Psoas muscle (tissue), 8 donors: ENCODE measurements around the gene SYCE1L. TPM values are rescaled to one million over a fixed set of nuclear protein-coding genes. Genes with fewer than 3 reads are reported as not detected.
A peak's percentile ranks its signal among the peaks of the same experiment; 100 is the strongest.

ENCODE experiments used
- ATAC-seq, 4 donors: fragments of 200-7000 bp; cut with Tn5 transposase; one replicate each; pipeline ENCODE4 v1.9.1; 2020; ENCODE audit warnings: moderate library complexity in 3 of 4, mild to moderate bottlenecking in 2 of 4
- DNase-seq, 2 donors: peaks; one replicate each; pipeline ENCODE4 v3.0.0-alpha.2; 2020
- H3K27ac ChIP-seq: fragments of 200-600 bp; one replicate; pipeline ENCODE4 v1.8.0; 2022
- H3K27me3 ChIP-seq, 3 donors: fragments of 200-600 bp in 1 of 3; one replicate each; pipeline versions ENCODE4 v1.6.1 to v1.8.0; 2013 to 2022; ENCODE audit warnings: low read length in 2 of 3, mild to moderate bottlenecking in 2 of 3, moderate library complexity in 1 of 3; ENCODE audit not compliant: insufficient read depth in 3 of 3
- H3K36me3 ChIP-seq, 2 donors: fragments of 200-600 bp in 1 of 2; one replicate each; pipeline versions ENCODE4 v1.6.1 to v1.8.0; 2013 to 2022; ENCODE audit warnings: low read depth in 1 of 2, mild to moderate bottlenecking in 1 of 2, moderate library complexity in 1 of 2; ENCODE audit not compliant: insufficient read depth in 1 of 2
- H3K4me1 ChIP-seq: fragments of 200-600 bp; one replicate; pipeline ENCODE4 v1.8.0; 2022
- H3K4me3 ChIP-seq: fragments of 200-600 bp; one replicate; pipeline ENCODE4 v1.8.0; 2022; ENCODE audit warnings: mild to moderate bottlenecking
- H3K9me3 ChIP-seq: fragments of 200-600 bp; one replicate; pipeline ENCODE4 v1.8.0; 2022
- CTCF ChIP-seq: fragments of 200-600 bp; IDR thresholded peaks from one replicate; pipeline ENCODE4 v1.8.0; 2022; ENCODE audit warnings: antibody characterized with exemption
- WGBS, 3 donors: extraction: QIAGEN DNeasy Blood & Tissue Kit; methylation state at CpG; one replicate each; pipeline versions ENCODE4 v1.1.6 to v1.1.7; 2013; 5-methylcytosine and 5-hydroxymethylcytosine counted together
- intact Hi-C, 2 donors: fragments of 100-400 bp; cut with DNase I; formaldehyde crosslinking; loops; one replicate each; pipeline versions ENCODE4 v1.11.0 to v1.14.2; 2022
- polyA plus RNA-seq, 3 donors: library from polyadenylated mRNA; stranded (reverse); fragments of 200-250 nt; gene quantifications; one replicate each; pipeline ENCODE4 v1.2.3, GENCODE V29; 2013
- total RNA-seq, 4 donors: library from RNA; stranded (reverse); fragmentation: NEBNext Ultra II Directional in 2 of 4; extraction: Animal tissue kit (Norgen Biotek cat#: 25700) in 2 of 4; gene quantifications; one replicate each; pipeline versions ENCODE4 v1.2.1 to v1.2.4, GENCODE V29; 2021 to 2023
- donor health status: healthy with polysubstance abuse.
- donor health status: DM: no; HTN: no; CAD: no; lungs with moderate emphysema.
- donor health status: Bipolar disorder and iron deficiency.
- donor health status: healthy.
- donor health status: DM: yes; HTN: yes; CAD: no.
- donor health status: DM: no; HTN: no; CAD: no.
- donor health status: DM: no; HTN: no; CAD: no.
- donor health status: DM: yes; HTN: yes; CAD: no.

The SYCE1L gene
- total and polyA plus RNA-seq, 7 donors: 0.17 to 1.2 (median 0.22) TPM; not detected in 3

GRCh38 chr16:77190478-77191258 lies 8.5 kb upstream of the SYCE1L start, which contains the start of gene MON1B:
MON1B (plus strand) TSS chr16:77191190; CDS start chr16:77191486, 296 bp downstream.
- Histone ChIP-seq H3K4me3 (peak within 1 kb of the TSS; percentile 99), H3K4me1 (peaks cover 8% of the 10 kb centered on the region), H3K27me3 (no peaks in the 10 kb centered on the region), H3K9me3 (no peaks in the 10 kb centered on the region), H3K27ac (peak within 1 kb of the TSS; percentile 98), H3K36me3 (peaks cover 4 to 25% of the 10 kb centered on the region in 2 donors)
- DNase-seq (peak; percentile 97 to 99), ATAC-seq (peak; percentile 98 to 99 (median 99))
- intact Hi-C loops: loop anchor here in 1 of 2 donors (2.0 kb wide), 1 partner anchor 20 kb away; no protein-coding TSS in a partner anchor
- 0 to 1% (median 0%) methylated on average over 62 to 63 of the region's 63 CpGs for WGBS, 3 donors
- TF ChIP-seq CTCF: peak; percentile 21

GRCh38 chr16:77191259-77191969 lies 7.8 kb upstream of the SYCE1L start:
- ATAC-seq: peak in 1 of 4 donors; percentile 7
- peak overlapping the region; percentile 99 for H3K4me3 ChIP-seq
- H3K27me3 ChIP-seq: no peaks in the 10 kb centered on the region
- H3K4me1 ChIP-seq: peaks cover 8% of the 10 kb centered on the region
- intact Hi-C loops: loop anchor here in 1 of 2 donors (2.0 kb wide), 1 partner anchor 19 kb away; no protein-coding TSS in a partner anchor
- WGBS, 3 donors: 5% methylated on average over 24 of the region's 24 CpGs
- peak; percentile 36 to 64 for DNase-seq
- peaks cover 4 to 33% of the 10 kb centered on the region in 2 donors for H3K36me3 ChIP-seq
- H3K27ac ChIP-seq: peak overlapping the region; percentile 98
- TF ChIP-seq CTCF: peak; percentile 2
- no peaks in the 10 kb centered on the region for H3K9me3 ChIP-seq

GRCh38 chr16:77193377-77193776 lies 5.8 kb upstream of the SYCE1L start:
- Histone ChIP-seq H3K9me3 (no peaks in the 10 kb centered on the region), H3K36me3 (peaks cover 4 to 52% of the 10 kb centered on the region in 2 donors), H3K4me3 (no peak overlapping the region), H3K27me3 (no peaks in the 10 kb centered on the region), H3K27ac (no peak overlapping the region), H3K4me1 (peaks cover 8% of the 10 kb centered on the region)
- intact Hi-C loops: no loop called here
- TF ChIP-seq CTCF: no peak
- ATAC-seq (no peak), DNase-seq (no peak)
- 97 to 98% (median 97%) methylated on average over 13 of the region's 13 CpGs for WGBS, 3 donors

GRCh38 chr16:77194295-77195231 lies 4.6 kb upstream of the SYCE1L start:
- DNase-seq (no peak), ATAC-seq (no peak)
- H3K9me3 ChIP-seq: no peaks in the 10 kb centered on the region
- peaks cover 5 to 64% of the 10 kb centered on the region in 2 donors for H3K36me3 ChIP-seq
- no peaks in the 10 kb centered on the region for H3K27me3 ChIP-seq
- no peak for TF ChIP-seq CTCF
- intact Hi-C loops: no loop called here
- H3K4me1 ChIP-seq: peaks cover 8% of the 10 kb centered on the region
- WGBS, 3 donors: 93 to 94% (median 94%) methylated on average over 48 of the region's 48 CpGs
- no peak overlapping the region for H3K4me3 ChIP-seq
- H3K27ac ChIP-seq: no peak overlapping the region
